C1 segment of cervical spinal cord (tissue), 14 donors: Measurements from ENCODE around the gene DMRTB1.

Experiments used
- DNase-seq, 14 donors: peaks; one replicate each; lab custom pipeline; 2025; lab: John Stamatoyannopoulos, UW

DMRTB1 gene

GRCh38 chr1:53463961-53464899, 5.0 kb downstream of the DMRTB1 start:
- DNase-seq = no peak

GRCh38 chr1:53465023-53465957, 6.1 kb downstream of the DMRTB1 start:
- DNase-seq = no peak

DNA sequence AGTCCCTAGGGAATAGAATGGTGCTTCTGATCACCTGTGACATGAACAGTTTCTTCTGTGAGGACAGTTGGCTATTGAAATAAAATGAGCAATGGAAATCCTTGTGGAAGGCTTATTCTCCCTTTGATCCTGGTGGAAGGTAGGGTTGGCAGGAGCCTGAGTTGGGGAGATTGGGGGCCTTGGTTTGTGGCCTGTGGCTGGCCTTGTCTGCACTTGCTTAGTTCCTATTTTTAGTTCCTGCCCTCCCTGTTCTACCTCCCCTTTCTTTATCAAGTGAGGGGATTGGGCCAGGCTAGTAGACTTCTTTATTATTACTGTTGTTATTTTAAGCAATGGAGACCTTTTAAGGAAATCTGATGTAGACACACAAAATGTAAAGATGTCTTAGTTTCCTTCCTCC, 8.2 kb downstream of the DMRTB1 start:
- no peak for DNase-seq

DNA sequence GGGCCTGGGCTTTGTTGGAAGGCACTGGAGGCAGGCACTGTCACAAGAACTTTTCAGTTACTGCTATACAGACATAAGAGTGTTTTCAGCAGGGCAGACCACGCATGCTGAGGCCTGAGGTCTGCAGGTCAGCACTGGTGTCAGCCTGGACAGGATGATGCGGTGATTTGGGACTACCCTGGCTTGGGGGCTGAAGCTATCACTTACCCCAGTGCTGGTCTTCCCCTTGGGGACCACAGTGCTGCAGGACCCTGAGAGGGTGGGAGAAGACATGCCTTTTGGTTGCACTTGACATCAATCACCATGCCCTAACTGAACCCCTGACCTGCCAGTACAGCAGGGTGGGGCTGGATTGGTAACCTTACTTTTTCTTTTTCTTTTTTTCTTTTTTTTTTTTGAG, 9.2 kb downstream of the DMRTB1 start:
- DNase-seq = no peak

DNA sequence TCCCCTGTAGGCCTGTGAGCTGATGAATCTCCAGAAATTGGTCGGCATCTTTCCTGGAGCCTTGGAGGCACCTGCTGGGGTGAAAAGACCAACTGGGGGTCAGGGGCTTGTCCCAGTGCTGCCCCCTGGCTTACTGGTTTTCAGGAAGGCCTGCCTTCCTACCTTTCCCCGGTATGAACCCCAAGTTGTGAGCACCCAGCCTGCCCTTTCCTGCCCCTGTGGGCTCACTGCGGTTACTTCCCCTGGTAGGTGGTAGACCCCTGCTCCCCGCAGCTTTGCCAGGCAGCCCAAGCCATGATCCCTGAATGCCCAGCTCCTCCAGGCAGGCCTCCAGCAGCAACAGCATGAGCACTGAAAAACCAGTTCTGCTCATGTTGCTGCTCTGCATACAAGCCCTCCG, 10.2 kb downstream of the DMRTB1 start:
- no peak for DNase-seq

- peak in 11 of 14 donors; percentile 3 to 67 (median 41) for DNase-seq
Observed at GRCh38 chr1:53470155-53470554, 11.0 kb downstream of the DMRTB1 start.

- DNase-seq = no peak
Observed at GRCh38 chr1:53470584-53470983, 11.4 kb downstream of the DMRTB1 start.

- DNase-seq = no peak
Observed at GRCh38 chr1:53471000-53471399, 11.8 kb downstream of the DMRTB1 start.

- DNase-seq = no peak
Observed at GRCh38 chr1:53473463-53473862, 14.3 kb downstream of the DMRTB1 start.

GRCh38 chr1:53475664-53476063, 16.5 kb downstream of the DMRTB1 start:
- DNase-seq = no peak

DNA sequence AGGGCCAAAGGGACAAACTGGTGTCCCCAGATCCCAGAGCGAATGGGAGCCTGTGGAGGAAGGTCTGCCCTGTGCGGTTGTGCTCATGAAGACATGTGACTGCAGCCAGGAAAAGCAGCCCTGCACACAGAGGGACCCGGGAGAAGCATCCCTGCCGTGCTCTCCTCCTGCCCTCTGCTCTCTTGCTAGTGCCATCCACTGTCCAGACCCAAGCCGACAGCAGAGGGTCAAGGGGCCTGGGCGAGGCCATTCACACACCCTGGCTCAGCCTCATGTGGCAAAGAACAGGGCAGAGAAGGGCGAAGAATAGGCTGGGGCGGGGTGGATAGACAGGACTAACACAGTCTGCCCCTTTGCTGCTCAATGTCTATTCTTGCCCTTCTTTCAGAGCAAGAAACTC, 17.4 kb downstream of the DMRTB1 start:
- no peak for DNase-seq

DNA sequence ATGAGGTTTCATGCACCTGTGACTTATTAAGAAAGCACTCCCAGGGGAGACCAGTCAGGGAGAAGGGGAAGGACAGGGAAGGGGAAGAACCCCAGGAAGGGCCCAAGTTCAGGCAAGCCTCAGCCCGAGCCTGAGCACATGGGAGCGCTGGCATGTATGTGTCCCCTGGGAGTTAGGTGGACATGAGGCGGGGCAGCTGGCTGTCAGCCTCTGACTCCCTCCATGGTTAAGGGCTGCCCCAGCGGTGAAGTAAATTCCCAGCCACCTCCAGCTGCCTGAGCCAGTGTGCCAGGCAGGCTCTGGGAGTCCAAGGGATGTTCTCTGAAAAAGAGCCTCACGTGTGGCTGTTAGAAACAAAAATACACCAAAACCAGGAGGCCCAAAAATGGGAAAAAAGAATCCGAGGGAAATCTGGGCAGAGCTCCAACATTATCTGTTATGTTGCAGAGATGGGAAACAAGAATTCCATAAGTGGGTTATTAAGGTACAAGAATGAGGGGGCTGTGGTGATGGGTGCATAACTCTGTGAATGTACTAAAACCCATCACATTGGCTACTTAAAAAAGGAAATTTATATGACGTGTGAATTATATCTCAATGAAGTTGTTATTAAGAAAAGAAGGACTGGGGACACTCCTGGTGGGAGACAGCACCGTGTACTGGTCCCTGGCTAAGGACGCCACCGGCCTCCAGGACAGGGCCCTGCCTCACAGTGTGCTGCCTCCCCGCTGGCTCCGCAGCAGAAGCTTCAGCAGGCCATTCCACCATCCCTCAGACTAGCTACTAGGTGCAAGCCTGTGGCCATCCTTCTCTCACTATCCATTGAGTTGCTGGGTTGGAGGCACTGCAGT, 18.7 kb downstream of the DMRTB1 start:
- DNase-seq = no peak

DNA sequence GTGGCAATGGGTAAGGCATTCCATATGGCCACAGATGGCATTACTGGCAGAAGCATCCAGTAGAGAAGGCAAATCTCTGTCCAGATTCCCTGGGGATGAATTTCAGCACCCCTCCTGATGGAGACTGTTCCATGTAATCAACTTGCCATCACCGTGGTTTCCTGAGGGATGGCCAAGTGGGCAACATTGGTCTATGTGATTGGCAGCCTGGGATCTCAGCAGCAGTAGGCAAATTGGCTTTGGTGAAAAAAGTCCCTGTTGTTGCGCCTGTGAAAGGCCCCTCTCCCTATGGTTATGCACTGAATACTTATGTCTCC, 19.3 kb downstream of the DMRTB1 start:
- DNase-seq = peak in 1 of 14 donors; percentile 40

DNA sequence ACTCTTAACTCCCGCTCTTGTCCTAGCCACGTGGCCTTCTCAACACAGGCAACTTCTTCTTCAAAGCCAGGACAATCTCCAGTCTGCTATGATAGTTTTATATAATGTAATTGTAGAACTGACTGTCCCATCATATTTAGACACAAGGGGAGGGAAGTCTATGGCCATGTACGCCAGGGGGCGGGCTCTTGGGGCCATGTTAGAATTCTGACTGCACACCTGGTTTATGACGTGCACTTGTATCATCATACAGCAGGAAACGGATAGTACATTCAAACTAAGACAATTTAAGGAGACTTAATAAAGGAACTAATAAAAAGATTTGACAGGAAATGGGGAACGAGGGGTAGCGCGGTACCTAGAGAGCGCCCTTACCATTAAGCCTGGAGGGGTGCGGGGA, 21.5 kb downstream of the DMRTB1 start:
- no peak for DNase-seq

- no peak for DNase-seq
Observed at GRCh38 chr1:53481456-53481855, 22.3 kb downstream of the DMRTB1 start.

GRCh38 chr1:53482441-53483153, 23.4 kb downstream of the DMRTB1 start:
- DNase-seq = no peak

- no peak for DNase-seq
Observed at GRCh38 chr1:53483170-53483569, 24.0 kb downstream of the DMRTB1 start.

- no peak for DNase-seq
Observed at GRCh38 chr1:53483656-53484055, 24.5 kb downstream of the DMRTB1 start.

- DNase-seq = no peak
Observed at GRCh38 chr1:53484705-53485477, 25.7 kb downstream of the DMRTB1 start.
